Measurements from ENCODE around the gene BEND2. TPM values are rescaled to one million over a fixed set of nuclear protein-coding genes. Genes with fewer than 3 reads are reported as not detected.

The BEND2 gene
- total RNA-seq, 4 donors from 2014 or later: 0.15 TPM; not detected in 3

DNA sequence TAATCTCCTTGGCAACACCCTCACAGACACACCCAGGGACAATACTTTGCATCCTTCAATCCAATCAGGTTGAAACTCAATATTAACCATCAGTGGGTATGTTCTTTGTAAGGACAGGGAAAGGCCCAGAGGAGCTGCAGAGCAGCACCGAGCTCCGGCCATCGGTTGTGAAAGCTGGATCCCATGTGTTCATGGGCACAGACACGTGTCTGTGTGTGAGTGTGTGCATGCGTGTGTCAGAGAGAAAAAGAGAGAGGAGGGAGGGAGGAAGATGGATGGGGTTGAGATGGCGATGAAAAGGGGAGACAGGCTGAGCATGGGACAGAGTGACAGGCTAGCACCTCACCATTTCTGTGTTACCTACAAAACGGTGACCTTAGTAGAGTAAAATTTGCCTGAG is 6.8 kb upstream of the BEND2 start:
- Histone ChIP-seq H3K27ac (no peak overlapping the region), H3K4me3 (no peak overlapping the region), H3K9me3 (no peaks in the 10 kb centered on the region), H3K36me3 (no peaks in the 10 kb centered on the region), H3K27me3 (no peaks in the 10 kb centered on the region), H3K4me1 (no peaks in the 10 kb centered on the region)
- intact Hi-C loops (cut with DNase I; ENCODE audit: low total_unique reads): no loop called here
- TF ChIP-seq POLR2A (IDR thresholded peaks at IDR 0.05): no peak
- TF ChIP-seq, protein P1, sequence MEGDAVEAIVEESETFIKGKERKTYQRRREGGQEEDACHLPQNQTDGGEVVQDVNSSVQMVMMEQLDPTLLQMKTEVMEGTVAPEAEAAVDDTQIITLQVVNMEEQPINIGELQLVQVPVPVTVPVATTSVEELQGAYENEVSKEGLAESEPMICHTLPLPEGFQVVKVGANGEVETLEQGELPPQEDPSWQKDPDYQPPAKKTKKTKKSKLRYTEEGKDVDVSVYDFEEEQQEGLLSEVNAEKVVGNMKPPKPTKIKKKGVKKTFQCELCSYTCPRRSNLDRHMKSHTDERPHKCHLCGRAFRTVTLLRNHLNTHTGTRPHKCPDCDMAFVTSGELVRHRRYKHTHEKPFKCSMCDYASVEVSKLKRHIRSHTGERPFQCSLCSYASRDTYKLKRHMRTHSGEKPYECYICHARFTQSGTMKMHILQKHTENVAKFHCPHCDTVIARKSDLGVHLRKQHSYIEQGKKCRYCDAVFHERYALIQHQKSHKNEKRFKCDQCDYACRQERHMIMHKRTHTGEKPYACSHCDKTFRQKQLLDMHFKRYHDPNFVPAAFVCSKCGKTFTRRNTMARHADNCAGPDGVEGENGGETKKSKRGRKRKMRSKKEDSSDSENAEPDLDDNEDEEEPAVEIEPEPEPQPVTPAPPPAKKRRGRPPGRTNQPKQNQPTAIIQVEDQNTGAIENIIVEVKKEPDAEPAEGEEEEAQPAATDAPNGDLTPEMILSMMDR (IDR thresholded peaks at IDR 0.05 in 4 of 5, conservative IDR thresholded peaks at IDR 0.05 in 1 of 5): no peak
- ATAC-seq (no peak), DNase-seq (no peak)
- in situ Hi-C loops (cut with MboI; ENCODE audit: low sequenced_read_pairs in 4 of 4): no loop called here

DNA sequence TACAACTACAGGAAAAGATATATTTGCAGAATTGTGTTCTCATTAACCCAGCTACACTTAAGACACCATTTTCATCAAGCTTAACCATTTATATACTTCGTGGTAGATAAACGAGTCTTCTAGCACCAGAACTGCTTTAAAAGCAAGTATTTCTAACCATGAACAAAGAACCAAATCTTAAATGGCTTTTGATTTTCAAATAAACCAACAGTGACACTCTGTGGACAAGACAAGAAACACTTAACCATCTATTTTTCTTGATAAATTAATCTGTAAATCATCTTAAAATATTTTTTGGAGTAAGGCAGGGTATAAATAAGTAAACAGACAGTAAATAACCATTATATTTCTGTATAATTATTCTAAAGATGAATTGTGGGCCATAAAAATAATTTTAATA is 10.2 kb downstream of the BEND2 start:
- Histone ChIP-seq H3K4me1 (no peaks in the 10 kb centered on the region), H3K27ac (no peak overlapping the region), H3K27me3 (no peaks in the 10 kb centered on the region), H3K4me3 (no peak overlapping the region), H3K9me3 (no peaks in the 10 kb centered on the region), H3K36me3 (no peaks in the 10 kb centered on the region)
- in situ Hi-C loops (cut with MboI; ENCODE audit: low sequenced_read_pairs in 4 of 4) (loop anchor here in 2 of 4 donors (25.0 kb wide), 2 partner anchors 273 to 423 kb away; no protein-coding TSS in a partner anchor), intact Hi-C loops (cut with DNase I; ENCODE audit: low total_unique reads) (loop anchor here (10.0 kb wide), 1 partner anchor 426 kb away; no protein-coding TSS in a partner anchor)
- ATAC-seq: no peak
- TF ChIP-seq, protein P1 (IDR thresholded peaks at IDR 0.05 in 4 of 5, conservative IDR thresholded peaks at IDR 0.05 in 1 of 5): peak in 2 of 5 experiments; percentile 7 to 35
- TF ChIP-seq POLR2A (IDR thresholded peaks at IDR 0.05): no peak
- no peak for DNase-seq

DNA sequence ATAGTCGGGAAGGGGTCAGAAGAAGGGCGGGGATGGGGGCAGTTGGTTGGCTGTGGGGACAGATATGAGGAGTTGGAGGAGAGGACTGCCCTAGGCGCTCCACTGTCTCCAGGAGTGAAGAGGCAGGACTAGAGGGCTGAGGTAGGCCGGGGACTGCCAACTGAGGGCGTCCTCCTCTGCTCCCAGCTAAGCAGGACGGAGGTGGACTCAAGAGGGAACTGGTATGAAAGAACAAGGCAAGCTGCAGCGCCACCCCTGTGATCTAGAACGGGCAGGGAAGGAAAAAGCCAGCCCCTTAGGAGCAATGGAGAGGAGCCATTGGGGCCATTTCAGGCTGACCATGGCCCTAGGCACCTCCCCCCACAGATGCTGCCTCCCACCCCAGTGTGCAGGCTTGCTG is 14.0 kb downstream of the BEND2 start:
- ATAC-seq: no peak
- intact Hi-C loops (cut with DNase I; ENCODE audit: low total_unique reads): no loop called here

DNA sequence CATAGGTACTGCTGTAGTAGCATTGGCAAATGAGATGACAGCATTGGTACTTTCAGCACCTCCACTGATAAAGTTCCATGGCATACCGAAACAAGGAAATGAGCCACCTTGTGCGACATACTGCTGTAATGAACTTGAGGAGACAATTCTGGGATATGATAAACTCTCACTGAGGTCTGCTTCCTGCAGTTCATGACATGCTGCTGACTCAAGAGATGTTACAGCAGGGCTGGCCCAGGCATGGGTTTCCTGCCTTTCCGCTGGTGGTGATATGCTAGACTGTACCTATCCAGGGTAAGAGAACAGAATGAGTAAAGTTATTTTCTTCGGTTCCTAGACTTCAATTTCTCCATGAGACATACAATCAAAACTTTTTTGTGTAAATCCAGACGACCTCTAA is 17.1 kb downstream of the BEND2 start:
- TF ChIP-seq POLR2A (IDR thresholded peaks at IDR 0.05): no peak
- TF ChIP-seq, protein P1 (IDR thresholded peaks at IDR 0.05 in 4 of 5, conservative IDR thresholded peaks at IDR 0.05 in 1 of 5): no peak
- in situ Hi-C loops (cut with MboI; ENCODE audit: low sequenced_read_pairs in 4 of 4): loop anchor here in 2 of 4 donors (25.0 kb wide), 2 partner anchors 266 to 416 kb away; no protein-coding TSS in a partner anchor
- intact Hi-C loops (cut with DNase I; ENCODE audit: low total_unique reads): no loop called here

More for the DNA sequence above, 14.0 kb downstream of the BEND2 start:
- TF ChIP-seq, protein P1 (IDR thresholded peaks at IDR 0.05 in 4 of 5, conservative IDR thresholded peaks at IDR 0.05 in 1 of 5): no peak
- TF ChIP-seq POLR2A (IDR thresholded peaks at IDR 0.05): no peak
- no peak overlapping the region for H3K27ac ChIP-seq
- in situ Hi-C loops (cut with MboI; ENCODE audit: low sequenced_read_pairs in 4 of 4): loop anchor here in 2 of 4 donors (25.0 kb wide), 2 partner anchors 269 to 419 kb away; no protein-coding TSS in a partner anchor
- no peaks in the 10 kb centered on the region for H3K4me1 ChIP-seq
- H3K36me3 ChIP-seq: no peaks in the 10 kb centered on the region
- no peak overlapping the region for H3K4me3 ChIP-seq
- no peaks in the 10 kb centered on the region for H3K9me3 ChIP-seq
- no peaks in the 10 kb centered on the region for H3K27me3 ChIP-seq
- no peak for DNase-seq

DNA sequence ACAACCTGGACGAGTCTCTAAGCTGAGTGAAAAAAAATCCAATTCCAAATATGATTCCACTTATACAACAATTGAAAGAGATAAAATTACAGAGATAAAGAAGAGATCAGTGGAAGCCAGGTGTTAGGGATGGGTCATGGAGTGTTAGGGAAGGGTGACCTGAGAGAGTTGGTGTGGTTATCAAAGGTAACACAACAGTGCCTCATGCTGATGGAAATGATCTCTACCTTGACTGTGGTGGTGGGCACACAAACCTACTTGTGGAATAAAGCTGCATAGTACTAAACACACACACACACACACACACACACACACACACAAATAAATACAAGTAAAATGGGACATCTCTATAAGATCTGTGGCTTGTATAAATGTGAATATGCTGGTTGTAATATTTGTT is 26.0 kb downstream of the BEND2 start:
- Histone ChIP-seq H3K27ac (no peak overlapping the region), H3K27me3 (peaks cover 0 to 3% (median 0%) of the 10 kb centered on the region in 3 donors), H3K9me3 (no peaks in the 10 kb centered on the region), H3K4me1 (no peaks in the 10 kb centered on the region), H3K36me3 (no peaks in the 10 kb centered on the region), H3K4me3 (no peak overlapping the region)
- in situ Hi-C loops (cut with MboI; ENCODE audit: low sequenced_read_pairs in 4 of 4): no loop called here
- intact Hi-C loops (cut with DNase I; ENCODE audit: low total_unique reads): no loop called here
- no peak for TF ChIP-seq POLR2A (IDR thresholded peaks at IDR 0.05)
- TF ChIP-seq, protein P1 (IDR thresholded peaks at IDR 0.05 in 4 of 5, conservative IDR thresholded peaks at IDR 0.05 in 1 of 5): no peak
- ATAC-seq (no peak), DNase-seq (no peak)

More for the DNA sequence above, 17.1 kb downstream of the BEND2 start:
- no peak overlapping the region for H3K4me3 ChIP-seq
- ATAC-seq: no peak
- no peaks in the 10 kb centered on the region for H3K9me3 ChIP-seq
- no peaks in the 10 kb centered on the region for H3K36me3 ChIP-seq
- no peak for DNase-seq
- no peaks in the 10 kb centered on the region for H3K4me1 ChIP-seq
- H3K27me3 ChIP-seq: no peaks in the 10 kb centered on the region
- H3K27ac ChIP-seq: no peak overlapping the region
